Mucosa of descending colon (tissue), 3 donors: Measurements from ENCODE around the gene PIAS2. TPM values are rescaled to one million over a fixed set of nuclear protein-coding genes. Genes with fewer than 3 reads are reported as not detected.

Experiments
- ATAC-seq: fragments of 200-7000 bp; cut with Tn5 transposase; one replicate; pipeline ENCODE4 v1.9.1; 2020; ENCODE audit warnings: mild to moderate bottlenecking, moderate library complexity
- DNase-seq, 3 donors: peaks; one replicate each; pipeline ENCODE4 v3.0.0-alpha.2; 2020
- H3K36me3 ChIP-seq: fragments of 200-600 bp; one replicate; pipeline ENCODE4 v1.8.0; 2021; ENCODE audit warnings: low read depth, mild to moderate bottlenecking
- H3K4me1 ChIP-seq: fragments of 200-600 bp; one replicate; pipeline ENCODE4 v1.8.0; 2021; ENCODE audit warnings: low read depth, mild to moderate bottlenecking
- H3K4me3 ChIP-seq: fragments of 200-600 bp; one replicate; pipeline ENCODE4 v1.8.0; 2021; ENCODE audit warnings: mild to moderate bottlenecking
- H3K9me3 ChIP-seq: fragments of 200-600 bp; one replicate; pipeline ENCODE4 v1.8.0; 2021; ENCODE audit warnings: mild to moderate bottlenecking
- intact Hi-C, 2 donors: fragments of 100-400 bp; cut with DNase I in 1 of 2; cut with micrococcal nuclease in 1 of 2; formaldehyde crosslinking; loops; one replicate each; pipeline versions ENCODE4 v1.11.0 to v1.11.1; 2022; cut with DNase I, micrococcal nuclease
- total RNA-seq, 3 donors: library from RNA; stranded (reverse); fragmentation: NEBNext Ultra II Directional in 2 of 3; extraction: Animal tissue kit (Norgen Biotek cat#: 25700) in 2 of 3; gene quantifications; one replicate each; pipeline versions ENCODE4 v1.2.1 to v1.2.4, GENCODE V29; 2021 to 2023
- TF ChIP-seq, protein P1 (sequence below): fragments of 200-600 bp; IDR thresholded peaks from one replicate; pipeline ENCODE4 v1.8.0; 2022; ENCODE audit warnings: antibody characterized with exemption, mild to moderate bottlenecking
- donor health status: DM: no; HTN: no; CAD: no; lungs with moderate emphysema.
- donor health status: DM: no; HTN: no; CAD: no.
- donor health status: DM: no; HTN: yes; CAD: no.

Gene PIAS2
- total RNA-seq, 3 donors from 2014 or later: 31.2 to 56.7 (median 33.5) TPM

DNA sequence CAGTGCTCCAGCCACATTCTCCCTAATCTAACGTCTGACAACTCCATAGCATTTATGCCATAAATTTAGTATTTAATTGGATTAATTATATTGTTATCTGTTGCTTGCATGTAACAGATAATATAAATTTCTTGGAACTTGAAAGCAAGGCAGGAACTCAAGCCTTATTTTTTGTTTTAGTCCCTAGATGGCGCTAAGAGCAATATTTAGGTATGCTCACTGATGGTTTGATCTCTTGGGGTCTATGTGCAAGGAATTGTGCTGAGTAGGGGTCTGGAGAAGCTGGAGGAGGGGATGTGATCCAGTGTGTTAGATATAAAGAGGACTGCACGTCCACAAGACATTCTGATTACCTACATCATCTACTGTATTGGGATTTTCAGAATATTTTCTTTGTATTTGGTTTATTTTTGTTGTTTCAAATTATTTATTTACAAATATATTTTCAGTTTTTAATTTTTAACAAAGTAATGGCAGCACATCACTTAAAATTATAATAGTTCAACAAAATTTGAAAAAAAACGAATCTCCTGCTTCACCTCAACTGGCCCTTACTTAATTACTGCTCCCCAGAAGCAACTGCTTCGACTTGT is 32.9 kb upstream of the PIAS2 start:
- Histone ChIP-seq H3K9me3 (no peaks in the 10 kb centered on the region), H3K36me3 (no peaks in the 10 kb centered on the region), H3K4me3 (no peak overlapping the region), H3K4me1 (no peaks in the 10 kb centered on the region)
- DNase-seq (no peak), ATAC-seq (no peak)
- intact Hi-C loops: no loop called here
- TF ChIP-seq, protein P1, sequence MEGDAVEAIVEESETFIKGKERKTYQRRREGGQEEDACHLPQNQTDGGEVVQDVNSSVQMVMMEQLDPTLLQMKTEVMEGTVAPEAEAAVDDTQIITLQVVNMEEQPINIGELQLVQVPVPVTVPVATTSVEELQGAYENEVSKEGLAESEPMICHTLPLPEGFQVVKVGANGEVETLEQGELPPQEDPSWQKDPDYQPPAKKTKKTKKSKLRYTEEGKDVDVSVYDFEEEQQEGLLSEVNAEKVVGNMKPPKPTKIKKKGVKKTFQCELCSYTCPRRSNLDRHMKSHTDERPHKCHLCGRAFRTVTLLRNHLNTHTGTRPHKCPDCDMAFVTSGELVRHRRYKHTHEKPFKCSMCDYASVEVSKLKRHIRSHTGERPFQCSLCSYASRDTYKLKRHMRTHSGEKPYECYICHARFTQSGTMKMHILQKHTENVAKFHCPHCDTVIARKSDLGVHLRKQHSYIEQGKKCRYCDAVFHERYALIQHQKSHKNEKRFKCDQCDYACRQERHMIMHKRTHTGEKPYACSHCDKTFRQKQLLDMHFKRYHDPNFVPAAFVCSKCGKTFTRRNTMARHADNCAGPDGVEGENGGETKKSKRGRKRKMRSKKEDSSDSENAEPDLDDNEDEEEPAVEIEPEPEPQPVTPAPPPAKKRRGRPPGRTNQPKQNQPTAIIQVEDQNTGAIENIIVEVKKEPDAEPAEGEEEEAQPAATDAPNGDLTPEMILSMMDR: no peak

GRCh38 chr18:46946656-46947282 is 29.5 kb upstream of the PIAS2 start:
- intact Hi-C loops: no loop called here
- TF ChIP-seq, protein P1: no peak
- peak; percentile 74 to 82 (median 81) for DNase-seq
- H3K36me3 ChIP-seq: no peaks in the 10 kb centered on the region
- peak overlapping the region; percentile 15 for H3K4me3 ChIP-seq
- no peaks in the 10 kb centered on the region for H3K4me1 ChIP-seq
- H3K9me3 ChIP-seq: no peaks in the 10 kb centered on the region
- ATAC-seq: peak; percentile 99

GRCh38 chr18:46942646-46943045 is 25.3 kb upstream of the PIAS2 start:
- TF ChIP-seq, protein P1: no peak
- ATAC-seq: no peak
- H3K36me3 ChIP-seq: no peaks in the 10 kb centered on the region
- DNase-seq: no peak
- no peaks in the 10 kb centered on the region for H3K9me3 ChIP-seq
- intact Hi-C loops: no loop called here
- H3K4me1 ChIP-seq: no peaks in the 10 kb centered on the region
- no peak overlapping the region for H3K4me3 ChIP-seq

DNA sequence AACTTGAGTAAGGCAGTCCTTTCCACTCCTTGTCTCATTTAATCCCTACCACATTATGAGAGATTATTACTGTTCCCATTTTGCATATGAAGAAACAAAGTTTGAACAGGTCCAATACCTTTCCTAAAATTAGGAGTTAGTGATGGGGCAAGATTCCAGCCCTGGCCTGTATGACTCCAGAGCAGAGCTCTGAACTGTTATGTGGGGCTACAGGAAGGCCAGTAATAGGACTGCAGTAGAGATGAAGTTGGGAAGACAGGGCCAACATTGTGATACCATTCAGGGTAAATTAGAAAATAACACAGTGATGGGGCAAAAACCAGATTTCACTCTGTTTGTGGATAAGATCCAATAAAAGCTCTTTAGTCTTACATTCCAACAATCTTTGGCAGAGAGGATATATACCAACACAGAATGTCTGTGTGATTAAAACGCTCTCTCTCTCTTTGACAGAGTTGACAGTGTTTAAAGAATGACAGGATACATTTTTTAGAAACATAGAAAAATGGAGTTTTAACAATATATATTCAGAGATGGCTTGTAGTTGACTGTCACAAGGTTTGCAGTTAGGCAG is 22.8 kb upstream of the PIAS2 start:
- Histone ChIP-seq H3K9me3 (no peaks in the 10 kb centered on the region), H3K4me1 (no peaks in the 10 kb centered on the region), H3K4me3 (no peak overlapping the region), H3K36me3 (no peaks in the 10 kb centered on the region)
- intact Hi-C loops: no loop called here
- no peak for ATAC-seq
- DNase-seq: no peak
- TF ChIP-seq, protein P1: no peak

DNA sequence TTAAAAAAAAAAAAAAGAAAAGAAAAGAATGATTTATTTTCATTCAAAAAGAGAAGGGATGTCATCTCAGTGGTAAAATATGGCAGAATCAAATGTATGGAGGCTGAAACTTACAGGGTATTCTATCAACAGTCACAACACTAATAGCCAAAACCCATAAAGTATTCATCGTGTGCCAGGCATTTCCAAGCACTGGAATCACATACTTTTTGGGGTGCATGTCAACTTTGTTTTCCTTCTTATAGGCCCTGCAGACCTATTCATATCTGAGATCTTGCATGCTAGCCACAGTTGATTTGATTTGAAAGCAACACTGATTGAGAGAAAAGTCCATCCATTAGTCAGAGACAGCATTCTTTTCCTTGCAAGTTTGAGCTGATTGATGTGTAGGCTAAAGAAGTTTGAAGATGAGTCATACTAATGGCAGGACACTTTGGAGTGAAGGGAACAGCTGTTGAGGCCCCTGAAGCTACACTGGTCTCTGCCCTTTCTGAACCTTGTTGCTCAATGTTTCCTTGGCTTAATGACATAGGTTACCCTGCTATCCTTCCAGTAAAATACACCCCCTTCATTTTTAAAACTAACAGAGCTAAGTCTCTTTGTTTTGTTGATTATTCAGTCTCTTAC is 22.1 kb upstream of the PIAS2 start:
- Histone ChIP-seq H3K4me3 (no peak overlapping the region), H3K36me3 (no peaks in the 10 kb centered on the region), H3K9me3 (no peaks in the 10 kb centered on the region), H3K4me1 (no peaks in the 10 kb centered on the region)
- ATAC-seq: peak; percentile 44
- intact Hi-C loops: no loop called here
- TF ChIP-seq, protein P1: no peak
- no peak for DNase-seq
